Activated T-cell treated with anti-CD3 and anti-CD28 coated beads, Interleukin-2, amount 50 U/mL, for 48 hours (primary cell): ENCODE measurements around the gene TMPRSS11D.

ENCODE experiments used
- DNase-seq, 2 experiments: peaks; one replicate each; pipeline ENCODE4 v3.0.0-alpha.2; 2020

TMPRSS11D gene

GRCh38 chr4:67883902-67884301 is at the start of gene TMPRSS11D:
Gene TMPRSS11D, minus strand, starts transcription at chr4:67884002. Its CDS starts 69 bp downstream, at chr4:67883933.
- DNase-seq: no peak

- no peak for DNase-seq
Measured at GRCh38 chr4:67933038-67933437, 49.2 kb upstream of the TMPRSS11D start.

GRCh38 chr4:67931256-67931655 is 47.5 kb upstream of the TMPRSS11D start:
- DNase-seq: no peak

GRCh38 chr4:67929426-67929825 is 45.6 kb upstream of the TMPRSS11D start:
- DNase-seq: no peak

DNA sequence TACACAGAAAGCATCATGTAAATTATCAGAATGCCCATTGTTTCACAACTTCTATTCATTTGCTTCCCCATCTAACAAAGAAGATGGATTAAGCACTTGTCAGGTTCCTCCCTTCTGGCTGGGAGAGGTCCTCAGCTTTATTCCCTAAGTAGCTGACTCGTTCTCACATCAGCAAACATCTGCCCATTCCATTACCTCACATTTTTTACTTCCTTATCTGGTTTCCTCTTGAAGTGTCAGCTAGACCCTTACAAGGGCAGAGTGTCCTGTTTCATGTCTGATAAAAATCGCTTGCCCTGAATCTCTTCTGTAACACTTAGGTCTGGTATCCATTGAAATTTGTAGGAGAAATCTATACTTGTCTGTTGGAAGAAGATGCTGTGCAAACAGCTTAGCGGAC is 44.7 kb upstream of the TMPRSS11D start:
- no peak for DNase-seq

GRCh38 chr4:67927251-67927650 is 43.4 kb upstream of the TMPRSS11D start:
- no peak for DNase-seq

DNA sequence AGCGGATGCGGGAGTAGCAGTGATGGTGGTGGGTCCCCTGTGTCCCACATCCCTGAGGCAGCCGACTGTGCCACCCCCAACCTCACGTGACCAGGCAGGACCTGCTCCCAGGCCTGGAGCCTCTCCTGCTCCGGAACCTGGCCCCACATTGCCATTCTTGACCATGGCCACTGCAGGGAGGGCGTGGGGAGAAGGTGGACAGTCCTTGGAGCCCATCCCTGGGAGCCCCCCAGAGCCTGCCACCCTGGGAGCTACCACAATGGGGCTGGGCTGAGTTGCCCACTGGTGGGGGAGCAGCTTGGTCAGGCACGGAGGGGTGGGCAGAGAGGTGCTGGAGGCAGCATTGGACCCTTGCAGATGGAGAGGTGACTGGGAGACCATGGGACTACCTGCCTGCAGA is 42.7 kb upstream of the TMPRSS11D start:
- no peak for DNase-seq

DNA sequence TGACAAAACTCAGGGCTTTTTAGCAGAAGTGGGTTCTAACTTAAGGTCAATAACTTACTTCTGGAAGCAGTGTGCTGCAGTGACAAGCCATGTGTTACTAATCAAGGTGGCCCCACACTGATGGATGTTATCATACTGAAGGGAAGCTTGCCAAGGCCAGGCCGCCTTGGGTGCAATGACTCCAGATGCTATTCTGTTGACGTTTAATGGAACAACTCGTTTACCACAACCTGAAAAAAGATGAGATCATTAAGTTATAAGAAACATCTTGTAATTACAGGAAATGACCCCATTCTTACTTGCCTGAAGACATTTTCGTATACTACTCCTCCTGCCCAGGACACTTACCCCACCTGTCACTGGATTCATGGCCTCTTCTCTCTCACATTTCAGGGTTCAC is 38.9 kb upstream of the TMPRSS11D start:
- no peak for DNase-seq

DNA sequence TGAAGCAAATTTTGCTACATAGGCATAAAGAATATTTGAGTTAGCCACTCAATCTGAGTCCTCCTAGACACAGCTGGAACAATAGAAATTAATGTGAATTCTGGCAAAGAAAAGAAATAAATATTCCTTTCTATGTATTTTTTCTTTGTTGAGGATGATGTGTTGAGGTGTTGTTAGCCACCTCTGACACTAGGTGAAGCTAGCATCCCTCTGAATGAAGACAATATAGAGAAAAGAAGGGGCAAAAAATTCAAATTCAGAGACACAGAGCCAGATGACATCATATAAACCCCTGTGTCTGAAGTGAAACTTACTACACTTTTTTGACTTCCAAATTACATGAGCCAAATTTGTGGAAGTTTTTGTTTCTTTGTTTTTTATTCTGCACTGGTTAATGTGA is 34.6 kb upstream of the TMPRSS11D start:
- no peak for DNase-seq

DNA sequence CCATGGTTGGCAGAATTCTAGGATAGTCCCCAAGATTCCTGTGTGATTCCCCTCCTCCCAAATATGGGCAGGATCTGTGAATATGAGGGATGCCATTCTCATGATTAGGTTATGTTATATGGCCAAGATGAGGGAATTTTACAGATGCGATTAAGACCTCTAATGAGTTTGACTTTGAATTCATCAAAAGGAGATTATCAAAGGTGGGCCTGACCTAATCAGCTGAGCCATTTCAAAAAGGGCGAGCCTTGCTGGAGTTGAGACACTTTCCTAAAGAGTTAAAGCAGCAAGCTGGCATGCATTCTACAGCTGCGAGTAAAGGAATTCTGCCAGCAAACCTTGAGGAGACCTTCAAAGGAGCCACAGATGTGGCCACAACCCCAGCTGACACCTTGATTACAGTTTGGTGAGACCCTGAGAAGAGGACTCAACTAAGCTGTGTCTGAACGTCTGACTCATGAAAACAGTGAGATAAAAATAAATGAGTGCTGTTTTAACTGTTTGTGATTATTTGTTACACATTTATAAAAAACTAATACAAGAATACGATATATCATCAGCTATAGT is 31.7 kb upstream of the TMPRSS11D start:
- DNase-seq: no peak

- no peak for DNase-seq
Measured at GRCh38 chr4:67912080-67912479, 28.3 kb upstream of the TMPRSS11D start.

DNA sequence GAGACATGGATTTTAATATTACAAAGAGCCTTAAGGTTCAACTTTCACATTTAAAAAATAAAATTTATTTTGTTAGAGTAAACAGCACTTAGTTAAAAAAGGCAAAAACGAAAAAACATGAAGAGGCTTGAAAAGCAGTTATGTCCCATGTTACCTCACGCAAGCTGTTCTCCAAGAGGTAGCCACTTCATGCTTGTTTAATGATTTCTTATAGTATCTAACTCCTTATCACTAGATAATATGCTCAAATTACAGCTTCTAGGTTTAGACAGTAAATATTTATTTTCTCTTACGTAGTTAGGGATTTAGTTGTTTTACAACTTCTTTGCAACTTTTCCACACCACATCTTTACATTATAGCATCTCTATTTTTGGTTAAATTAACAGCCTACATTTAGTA is 27.8 kb upstream of the TMPRSS11D start:
- DNase-seq: no peak

GRCh38 chr4:67911141-67911540 is 27.3 kb upstream of the TMPRSS11D start:
- no peak for DNase-seq

- DNase-seq: no peak
Measured at GRCh38 chr4:67910585-67910905, 26.7 kb upstream of the TMPRSS11D start.

DNA sequence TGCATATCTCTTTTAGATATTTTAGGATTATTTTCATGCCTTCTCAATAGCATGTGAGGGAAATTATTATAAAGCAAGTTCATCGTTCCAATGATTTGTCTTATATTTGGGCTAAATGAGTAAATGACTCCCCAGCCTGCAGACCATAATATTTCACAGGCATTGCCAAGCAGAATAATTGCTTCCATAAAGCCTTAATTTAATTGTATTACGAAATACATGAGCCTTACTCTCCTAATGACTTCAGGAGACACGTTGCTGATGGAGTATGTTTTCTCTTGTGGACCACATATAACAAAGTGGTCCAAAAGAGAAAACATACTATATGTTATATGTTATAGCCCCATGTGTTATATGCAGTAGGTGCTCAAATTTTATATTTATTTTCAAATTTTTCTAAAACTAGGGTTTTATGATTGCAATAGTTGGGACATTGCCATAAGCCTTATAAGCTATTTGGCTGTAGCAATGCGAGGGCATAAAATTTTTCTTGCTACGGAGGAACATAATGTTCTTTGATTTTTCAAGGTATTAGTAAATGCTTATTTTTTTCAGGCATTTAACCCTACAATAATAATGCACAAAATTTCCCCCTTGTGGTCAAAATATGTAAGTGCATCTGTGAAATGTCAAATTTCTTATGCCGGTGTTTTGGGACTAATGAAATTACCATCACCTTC is 26.2 kb upstream of the TMPRSS11D start:
- DNase-seq: no peak

GRCh38 chr4:67907650-67908049 is 23.8 kb upstream of the TMPRSS11D start:
- DNase-seq: no peak

DNA sequence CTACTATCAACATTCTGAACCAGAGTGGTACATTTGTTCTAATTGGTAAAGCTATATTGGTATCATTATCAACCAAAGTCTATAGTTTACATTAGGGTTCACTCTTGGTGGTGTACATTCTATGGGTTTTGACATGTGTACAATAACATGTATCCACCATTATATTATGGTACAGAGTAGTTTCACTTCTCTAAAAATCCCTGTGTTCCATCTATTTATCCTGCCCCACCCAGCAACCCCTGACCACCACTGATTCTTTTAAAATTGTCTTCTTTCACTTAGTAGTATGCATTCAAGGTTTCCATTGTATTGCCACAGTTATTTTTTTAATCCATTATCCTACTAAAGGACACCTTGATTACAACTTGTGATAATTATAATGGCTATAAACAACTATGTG is 15.3 kb upstream of the TMPRSS11D start:
- no peak for DNase-seq

DNA sequence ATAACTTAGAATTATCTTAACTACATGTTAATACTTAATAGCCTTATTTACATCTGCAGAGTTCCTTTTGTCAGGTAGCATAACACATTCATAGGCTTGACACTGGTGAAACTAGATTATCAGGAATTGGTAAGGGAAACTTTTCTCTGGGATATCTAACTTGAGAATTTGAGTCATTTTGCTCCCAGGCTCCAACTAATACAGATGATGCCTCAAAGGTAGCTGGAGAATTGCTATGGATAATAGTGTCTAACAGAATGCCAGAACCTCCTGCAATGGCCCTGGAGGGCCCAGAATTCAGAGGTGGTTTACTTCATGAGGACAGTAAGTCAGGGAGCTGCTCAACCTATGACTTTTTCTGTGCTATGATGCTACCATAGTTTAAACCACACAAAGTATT is 13.9 kb upstream of the TMPRSS11D start:
- no peak for DNase-seq

GRCh38 chr4:67896421-67897065 is 12.7 kb upstream of the TMPRSS11D start:
- DNase-seq: no peak

GRCh38 chr4:67894659-67895058 is 10.9 kb upstream of the TMPRSS11D start:
- no peak for DNase-seq

GRCh38 chr4:67892905-67893304 is 9.1 kb upstream of the TMPRSS11D start:
- no peak for DNase-seq

DNA sequence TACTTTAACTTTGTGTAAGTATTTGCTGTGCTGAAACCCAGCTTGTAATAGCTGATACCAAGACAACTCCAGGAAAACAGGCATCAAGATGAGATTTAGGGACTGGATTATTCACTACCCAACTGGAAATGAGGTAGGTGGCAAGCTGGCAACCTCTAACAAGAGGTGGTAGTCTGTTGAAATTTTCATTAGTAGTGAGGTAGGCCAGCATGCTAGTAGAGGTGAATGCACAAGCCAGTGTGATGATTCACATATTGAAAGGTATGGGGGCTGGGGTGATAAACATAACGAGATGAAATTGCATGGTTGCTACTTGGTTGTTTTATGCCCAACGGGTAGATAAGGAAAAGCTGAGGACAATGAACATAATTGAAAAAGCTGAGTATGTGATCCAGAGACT is 8.5 kb upstream of the TMPRSS11D start:
- DNase-seq: no peak

DNA sequence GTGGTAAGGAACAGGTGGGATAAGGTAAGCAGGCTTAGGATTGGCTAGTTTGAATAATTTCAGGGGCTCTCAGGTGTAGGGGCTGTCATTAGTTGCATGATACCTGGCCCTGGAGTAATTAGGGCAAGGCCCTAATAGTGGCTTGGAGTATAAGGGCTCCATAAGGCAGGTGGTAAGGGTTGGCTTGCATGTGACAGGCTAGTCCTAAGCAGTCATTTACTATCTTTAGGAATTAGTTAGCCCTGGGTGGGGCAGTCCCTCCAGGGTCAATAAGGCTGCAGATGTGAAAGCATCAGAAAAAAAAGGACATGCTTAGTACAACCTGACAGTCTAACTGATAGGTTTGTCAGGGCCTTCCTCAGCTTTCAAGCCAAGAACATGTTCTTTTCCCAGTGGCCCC is 7.8 kb upstream of the TMPRSS11D start:
- DNase-seq: no peak

DNA sequence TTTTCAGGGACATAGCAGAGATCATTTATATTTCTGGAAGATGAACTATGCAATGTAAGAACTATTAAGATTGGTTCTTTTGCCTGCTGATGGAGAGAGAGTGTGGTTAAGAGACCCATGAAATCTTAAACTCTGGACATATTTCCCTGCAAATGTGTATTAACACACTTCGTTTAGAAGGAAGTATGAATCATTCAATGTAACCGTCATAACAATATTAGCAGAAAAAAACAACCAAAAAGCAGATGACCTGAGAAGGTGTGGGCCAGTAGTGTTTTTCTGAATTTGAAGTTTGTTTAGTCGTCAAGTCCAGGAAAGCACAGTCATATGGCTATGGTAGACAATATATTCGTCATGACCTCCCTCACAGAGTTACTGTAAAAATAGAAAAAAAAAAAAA is 2.5 kb upstream of the TMPRSS11D start:
- no peak for DNase-seq

GRCh38 chr4:67885762-67886161 is 2.0 kb upstream of the TMPRSS11D start:
- no peak for DNase-seq
